Middle frontal gyrus (tissue), 1 donor: ENCODE measurements around the gene PSKH1.

ENCODE experiments used
- DNase-seq: peaks from one replicate; pipeline ENCODE4 v3.0.0-alpha.2; 2015; ENCODE audit warnings: low spot score; ENCODE audit errors: extremely low spot score

Gene PSKH1

DNA sequence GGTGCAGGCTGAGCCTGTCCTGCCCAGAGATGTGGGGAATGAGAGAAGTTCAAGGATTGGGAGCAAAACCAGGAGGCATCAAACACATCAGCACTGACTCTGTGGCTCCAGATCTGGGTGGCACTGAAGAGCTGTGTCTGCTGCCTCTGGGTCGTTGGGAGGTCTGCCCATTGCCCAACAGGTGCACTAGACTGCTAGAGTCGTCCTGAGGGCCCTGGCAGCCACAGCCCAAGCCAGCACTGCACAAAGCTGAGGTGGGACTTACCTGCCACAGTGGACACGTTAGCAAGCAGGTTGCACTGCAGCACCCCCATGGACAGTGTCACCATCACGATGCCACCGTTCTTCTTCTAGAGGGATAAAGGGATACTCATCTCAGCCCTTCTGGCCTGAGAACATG, 84.0 kb downstream of the PSKH1 start:
- DNase-seq, result no peak

DNA sequence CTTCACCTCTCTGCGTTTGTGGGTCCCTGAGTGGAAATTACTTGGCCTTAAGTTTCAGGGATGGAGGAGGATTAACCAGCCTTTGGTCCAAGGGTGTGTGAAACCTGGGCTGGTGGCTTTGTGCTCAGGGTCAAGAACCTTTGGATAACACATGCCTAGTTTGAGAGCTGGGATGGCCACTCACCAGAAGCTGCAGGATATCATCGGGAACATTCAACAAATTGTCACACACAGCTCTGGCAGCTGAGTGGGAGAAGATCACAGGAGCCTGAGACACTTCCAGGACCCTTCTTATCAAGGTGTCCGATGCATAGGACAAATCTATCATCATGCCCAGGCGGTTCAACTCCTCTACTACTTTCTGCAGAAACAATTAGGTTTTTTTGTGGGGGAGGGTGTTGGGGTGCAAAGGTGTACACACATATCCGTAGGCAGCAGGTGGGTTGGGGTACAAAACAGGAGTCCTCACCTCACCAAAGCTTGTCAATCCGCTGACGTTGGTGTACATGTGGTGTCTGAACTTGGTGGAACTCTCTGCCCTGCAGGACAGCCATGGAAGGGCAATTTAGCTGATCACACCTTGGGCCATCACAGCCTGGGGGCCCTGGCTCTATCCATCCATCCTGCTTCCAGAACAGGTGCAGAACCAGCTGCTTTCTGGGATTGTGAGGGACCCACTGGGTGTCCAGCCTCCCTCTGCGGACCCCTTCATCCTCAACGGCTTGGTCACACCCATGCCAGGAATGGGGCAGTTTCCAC, 84.6 kb downstream of the PSKH1 start:
- DNase-seq, result no peak
